Hepatocyte (in vitro differentiated cells): ENCODE data around the gene HMGB4.

Experiments
- CTCF ChIP-seq: fragments of 200-600 bp; sonication (generic); IDR thresholded peaks from 2 replicates; pipeline ENCODE4 v1.5.1; 2016; ENCODE audit warnings: antibody characterized with exemption, mild to moderate bottlenecking; ENCODE audit not compliant: poor library complexity
- EZH2phosphoT487 ChIP-seq: fragments of 200-600 bp; sonication (generic); IDR thresholded peaks from one replicate; pipeline ENCODE4 v1.6.1; 2018; ENCODE audit warnings: antibody characterized with exemption, mild to moderate bottlenecking, low read depth, moderate library complexity; ENCODE audit not compliant: unreplicated experiment, severe bottlenecking

GRCh38 chr1:33823401-33823800 lies 40.5 kb upstream of the HMGB4 start:
- TF ChIP-seq CTCF (no peak), EZH2phosphoT487 (no peak)
